NCI-H510A treated with DMSO at 0.1 percent for 48 hours (cell line): Measurements from ENCODE around the gene GSTT4.
"Not testable (repeated sequence)": the region's sequence is repeated elsewhere in the genome, so short reads cannot be mapped to it uniquely, and the experiment has no call there.

ENCODE experiments used
- DNase-seq: peaks from one replicate; lab custom pipeline; 2025; lab: John Stamatoyannopoulos, UW

The GSTT4 gene

GRCh38 chr22:23953485-23953884, 51.8 kb downstream of the GSTT4 start:
- not testable (repeated sequence) for DNase-seq

- DNase-seq = not testable (repeated sequence)
Measured at GRCh38 chr22:23952794-23953405, 52.4 kb downstream of the GSTT4 start.

- not testable (repeated sequence) for DNase-seq
Measured at GRCh38 chr22:23951383-23951782, 53.9 kb downstream of the GSTT4 start.

GRCh38 chr22:23949764-23950163, 55.5 kb downstream of the GSTT4 start:
- not testable (repeated sequence) for DNase-seq
